ENCODE data around the gene ENTHD1.

Gene ENTHD1

GRCh38 chr22:39724857-39725256 is 168.7 kb downstream of the ENTHD1 start:
- Histone ChIP-seq H4K20me1 (ENCODE audit: insufficient read depth, low read length) (no peaks in the 10 kb centered on the region), H3K4me2 (ENCODE audit: insufficient read depth, low read length) (no peak overlapping the region), H2AFZ (ENCODE audit: low read depth, low read length) (no peak overlapping the region), H3K36me3 (ENCODE audit: insufficient read depth, low read length) (no peaks in the 10 kb centered on the region), H3K9ac (ENCODE audit: low read depth, low read length) (no peak overlapping the region), H3K79me2 (ENCODE audit: insufficient read depth, low read length) (no peaks in the 10 kb centered on the region), H3K9me3 (ENCODE audit: insufficient read depth, low read length, severe bottlenecking) (no peaks in the 10 kb centered on the region), H3K4me3 (ENCODE audit: low read depth in 1 of 2, low read length in 2 of 2) (no peak overlapping the region), H3K27me3 (ENCODE audit: insufficient read depth, low read length, poor library complexity) (no peaks in the 10 kb centered on the region), H3K27ac (ENCODE audit: low read length) (no peak overlapping the region), H3K4me1 (ENCODE audit: insufficient read depth, low read length) (no peaks in the 10 kb centered on the region)
- DNase-seq (no peak), ATAC-seq (ENCODE audit: insufficient read depth, low read depth) (no peak)
- TF ChIP-seq EZH2 (IDR thresholded peaks at IDR 0.05; ENCODE audit: borderline replicate concordance, low read depth, low read length, severe bottlenecking) (no peak), CTCF (IDR thresholded peaks at IDR 0.05; ENCODE audit: borderline replicate concordance, extremely low read depth, low read length, poor library complexity, severe bottlenecking) (no peak)

- Histone ChIP-seq H3K79me2 (ENCODE audit: insufficient read depth, low read length) (no peaks in the 10 kb centered on the region), H2AFZ (ENCODE audit: low read depth, low read length) (no peak overlapping the region), H3K27ac (ENCODE audit: low read length) (no peak overlapping the region), H3K9ac (ENCODE audit: low read depth, low read length) (no peak overlapping the region), H3K27me3 (ENCODE audit: insufficient read depth, low read length, poor library complexity) (no peaks in the 10 kb centered on the region), H3K4me3 (ENCODE audit: low read depth in 1 of 2, low read length in 2 of 2) (no peak overlapping the region), H4K20me1 (ENCODE audit: insufficient read depth, low read length) (no peaks in the 10 kb centered on the region), H3K9me3 (ENCODE audit: insufficient read depth, low read length, severe bottlenecking) (no peaks in the 10 kb centered on the region), H3K36me3 (ENCODE audit: insufficient read depth, low read length) (no peaks in the 10 kb centered on the region), H3K4me2 (ENCODE audit: insufficient read depth, low read length) (no peak overlapping the region), H3K4me1 (ENCODE audit: insufficient read depth, low read length) (no peaks in the 10 kb centered on the region)
- TF ChIP-seq CTCF (IDR thresholded peaks at IDR 0.05; ENCODE audit: borderline replicate concordance, extremely low read depth, low read length, poor library complexity, severe bottlenecking) (no peak), EZH2 (IDR thresholded peaks at IDR 0.05; ENCODE audit: borderline replicate concordance, low read depth, low read length, severe bottlenecking) (no peak)
- ATAC-seq (ENCODE audit: insufficient read depth, low read depth) (no peak), DNase-seq (no peak)
Observed at GRCh38 chr22:39724390-39724789, 169.2 kb downstream of the ENTHD1 start.

- Histone ChIP-seq H3K27ac (ENCODE audit: low read length) (no peak overlapping the region), H3K9me3 (ENCODE audit: insufficient read depth, low read length, severe bottlenecking) (no peaks in the 10 kb centered on the region), H3K9ac (ENCODE audit: low read depth, low read length) (no peak overlapping the region), H3K4me3 (ENCODE audit: low read depth in 1 of 2, low read length in 2 of 2) (no peak overlapping the region), H3K27me3 (ENCODE audit: insufficient read depth, low read length, poor library complexity) (no peaks in the 10 kb centered on the region), H3K4me1 (ENCODE audit: insufficient read depth, low read length) (no peaks in the 10 kb centered on the region), H3K4me2 (ENCODE audit: insufficient read depth, low read length) (no peak overlapping the region), H3K36me3 (ENCODE audit: insufficient read depth, low read length) (no peaks in the 10 kb centered on the region), H3K79me2 (ENCODE audit: insufficient read depth, low read length) (no peaks in the 10 kb centered on the region), H4K20me1 (ENCODE audit: insufficient read depth, low read length) (no peaks in the 10 kb centered on the region), H2AFZ (ENCODE audit: low read depth, low read length) (no peak overlapping the region)
- TF ChIP-seq EZH2 (IDR thresholded peaks at IDR 0.05; ENCODE audit: borderline replicate concordance, low read depth, low read length, severe bottlenecking) = no peak
- TF ChIP-seq CTCF (IDR thresholded peaks at IDR 0.05; ENCODE audit: borderline replicate concordance, extremely low read depth, low read length, poor library complexity, severe bottlenecking) = no peak
- DNase-seq (no peak), ATAC-seq (ENCODE audit: insufficient read depth, low read depth) (no peak)
Observed at GRCh38 chr22:39723899-39724351, 169.6 kb downstream of the ENTHD1 start.

- ATAC-seq (ENCODE audit: insufficient read depth, low read depth) (no peak), DNase-seq (no peak)
- H3K9me3 ChIP-seq (ENCODE audit: insufficient read depth, low read length, severe bottlenecking) = no peaks in the 10 kb centered on the region
- no peak overlapping the region for H3K4me3 ChIP-seq (ENCODE audit: low read depth in 1 of 2, low read length in 2 of 2)
- no peaks in the 10 kb centered on the region for H3K79me2 ChIP-seq (ENCODE audit: insufficient read depth, low read length)
- TF ChIP-seq CTCF (IDR thresholded peaks at IDR 0.05; ENCODE audit: borderline replicate concordance, extremely low read depth, low read length, poor library complexity, severe bottlenecking) = no peak
- TF ChIP-seq EZH2 (IDR thresholded peaks at IDR 0.05; ENCODE audit: borderline replicate concordance, low read depth, low read length, severe bottlenecking) = no peak
- H3K27ac ChIP-seq (ENCODE audit: low read length) = no peak overlapping the region
- no peaks in the 10 kb centered on the region for H3K27me3 ChIP-seq (ENCODE audit: insufficient read depth, low read length, poor library complexity)
- H3K4me2 ChIP-seq (ENCODE audit: insufficient read depth, low read length) = no peak overlapping the region
- H2AFZ ChIP-seq (ENCODE audit: low read depth, low read length) = no peak overlapping the region
- no peaks in the 10 kb centered on the region for H4K20me1 ChIP-seq (ENCODE audit: insufficient read depth, low read length)
- H3K4me1 ChIP-seq (ENCODE audit: insufficient read depth, low read length) = no peaks in the 10 kb centered on the region
- no peaks in the 10 kb centered on the region for H3K36me3 ChIP-seq (ENCODE audit: insufficient read depth, low read length)
- H3K9ac ChIP-seq (ENCODE audit: low read depth, low read length) = no peak overlapping the region
Observed at GRCh38 chr22:39723463-39723862, 170.1 kb downstream of the ENTHD1 start.
